Measurements from ENCODE around the gene SCGB1D1. TPM values are rescaled to one million over a fixed set of nuclear protein-coding genes. Genes with fewer than 3 reads are reported as not detected.

The SCGB1D1 gene
- polyA plus RNA-seq, 2 of the 4 experiments (the other 2 are of a cell fraction): not detected

DNA sequence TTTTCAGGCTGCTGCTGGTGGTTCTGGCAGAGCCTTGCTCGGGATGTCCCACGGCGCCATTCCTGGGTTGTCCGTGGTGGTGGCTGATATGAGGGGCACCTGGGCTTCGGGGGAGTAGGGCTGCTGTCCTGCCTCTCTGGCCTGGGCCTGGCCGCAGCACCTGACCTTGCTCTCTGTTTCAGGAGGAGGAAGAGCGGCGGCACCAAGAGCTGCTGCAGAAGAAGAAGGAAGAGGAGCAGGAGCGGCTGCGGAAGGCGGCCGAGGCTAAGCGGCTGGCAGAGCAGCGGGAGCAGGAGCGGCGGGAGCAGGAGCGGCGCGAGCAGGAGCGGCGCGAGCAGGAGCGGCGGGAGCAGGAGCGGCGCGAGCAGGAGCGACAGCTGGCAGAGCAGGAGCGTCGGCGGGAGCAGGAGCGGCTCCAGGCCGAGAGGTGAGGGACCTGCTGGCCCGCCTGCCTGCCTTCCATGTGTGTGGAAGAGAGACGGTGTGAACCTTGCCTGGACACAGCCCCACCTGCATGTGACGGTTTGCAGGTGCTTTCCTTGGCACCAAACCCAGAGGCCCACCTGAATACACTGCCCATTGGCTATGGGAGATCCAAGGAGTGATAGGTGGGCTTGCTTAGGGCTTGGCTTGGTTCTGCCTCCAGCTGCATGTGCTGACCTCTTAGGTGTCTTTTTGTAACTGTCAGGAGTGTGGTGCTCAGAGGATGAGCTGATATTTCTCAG is 43.4 kb upstream of the SCGB1D1 start:
- H3K4me1 ChIP-seq: no peaks in the 10 kb centered on the region
- ChIA-PET POLR2A (no interaction called here), CTCF (interaction anchor here (0.5 to 2.5 kb wide), 4 partner anchors 17 to 248 kb away, joined by 3 to 13 read pairs (median 4); no protein-coding TSS in a partner anchor)
- no peak overlapping the region for H3K4me2 ChIP-seq
- FAIRE-seq (no peak), DNase-seq (ENCODE audit: low read depth in 1 of 2, low spot score in 1 of 2) (no peak), ATAC-seq (no peak)
- no peak overlapping the region for H3K4me3 ChIP-seq
- TF ChIP-seq RARB (CRISPR knock-in tag; IDR thresholded peaks at IDR 0.05): no peak
- TF ChIP-seq SREBF2 (IDR thresholded peaks at IDR 0.05): no peak
- no peak for TF ChIP-seq ZNF302 (CRISPR knock-in tag; IDR thresholded peaks at IDR 0.05)
- 93% methylated on average over 31 of the region's 36 CpGs for WGBS (ENCODE audit: missing lambda C conversion rate)
- H3K27ac ChIP-seq: no peak overlapping the region
- no peaks in the 10 kb centered on the region for H3K9me3 ChIP-seq

DNA sequence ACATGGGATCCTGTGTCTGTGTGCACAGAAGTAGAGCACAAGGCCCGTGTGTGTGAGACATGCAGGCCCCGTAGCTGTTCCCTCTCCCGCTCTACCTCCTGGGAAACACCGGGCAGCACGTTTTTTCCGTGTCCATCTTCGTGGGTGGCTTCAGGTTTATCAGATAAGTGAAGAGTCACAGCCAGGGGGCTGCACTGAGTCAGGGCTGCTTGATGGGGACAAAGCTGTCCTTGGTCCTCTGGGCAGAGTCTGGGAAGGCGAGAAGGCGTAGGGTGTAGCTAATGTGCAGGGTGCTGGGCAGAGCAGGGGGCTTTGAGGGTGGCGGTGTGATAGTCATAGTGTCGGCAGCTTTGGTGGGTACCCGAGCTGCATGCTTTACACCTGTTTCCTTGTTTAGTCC is 42.5 kb upstream of the SCGB1D1 start:
- ChIA-PET POLR2A (no interaction called here), CTCF (interaction anchor here (0.9 to 2.5 kb wide), 2 partner anchors 23 to 249 kb away, joined by 3 to 13 read pairs; no protein-coding TSS in a partner anchor)
- H3K4me1 ChIP-seq: no peaks in the 10 kb centered on the region
- FAIRE-seq (no peak), ATAC-seq (no peak), DNase-seq (ENCODE audit: low read depth in 1 of 2, low spot score in 1 of 2) (no peak)
- 92% methylated on average over 12 of the region's 12 CpGs for WGBS (ENCODE audit: missing lambda C conversion rate)
- no peaks in the 10 kb centered on the region for H3K9me3 ChIP-seq
- H3K4me2 ChIP-seq: no peak overlapping the region
- no peak overlapping the region for H3K4me3 ChIP-seq
- TF ChIP-seq CBX8 (IDR thresholded peaks at IDR 0.05) (no peak), RFX5 (IDR thresholded peaks at IDR 0.05) (no peak), FOXS1 (CRISPR knock-in tag; IDR thresholded peaks at IDR 0.05) (no peak), SREBF2 (IDR thresholded peaks at IDR 0.05) (no peak), ESRRA (IDR thresholded peaks at IDR 0.05; ENCODE audit: borderline replicate concordance, low read length) (no peak), POLR2AphosphoS2 (conservative IDR thresholded peaks at IDR 0.05; ENCODE audit: low read length) (no peak), RCOR1 (IDR thresholded peaks at IDR 0.05; ENCODE audit: low read depth, low read length) (no peak), KDM1A (IDR thresholded peaks at IDR 0.05; ENCODE audit: low read depth) (no peak), ZNF302 (CRISPR knock-in tag; IDR thresholded peaks at IDR 0.05) (no peak), ZFP36 (IDR thresholded peaks at IDR 0.05; ENCODE audit: borderline replicate concordance, partially characterized antibody) (no peak), CEBPB (IDR thresholded peaks at IDR 0.05) (no peak), EHMT2 (IDR thresholded peaks at IDR 0.05; ENCODE audit: low read depth) (no peak), HEYL (CRISPR knock-in tag; IDR thresholded peaks at IDR 0.05) (no peak)
- TF ChIP-seq, protein P1, sequence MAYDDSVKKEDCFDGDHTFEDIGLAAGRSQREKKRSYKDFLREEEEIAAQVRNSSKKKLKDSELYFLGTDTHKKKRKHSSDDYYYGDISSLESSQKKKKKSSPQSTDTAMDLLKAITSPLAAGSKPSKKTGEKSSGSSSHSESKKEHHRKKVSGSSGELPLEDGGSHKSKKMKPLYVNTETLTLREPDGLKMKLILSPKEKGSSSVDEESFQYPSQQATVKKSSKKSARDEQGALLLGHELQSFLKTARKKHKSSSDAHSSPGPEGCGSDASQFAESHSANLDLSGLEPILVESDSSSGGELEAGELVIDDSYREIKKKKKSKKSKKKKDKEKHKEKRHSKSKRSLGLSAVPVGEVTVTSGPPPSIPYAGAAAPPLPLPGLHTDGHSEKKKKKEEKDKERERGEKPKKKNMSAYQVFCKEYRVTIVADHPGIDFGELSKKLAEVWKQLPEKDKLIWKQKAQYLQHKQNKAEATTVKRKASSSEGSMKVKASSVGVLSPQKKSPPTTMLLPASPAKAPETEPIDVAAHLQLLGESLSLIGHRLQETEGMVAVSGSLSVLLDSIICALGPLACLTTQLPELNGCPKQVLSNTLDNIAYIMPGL (CRISPR knock-in tag; IDR thresholded peaks at IDR 0.05; ENCODE audit: borderline replicate concordance): no peak
- TF ChIP-seq, protein P2, sequence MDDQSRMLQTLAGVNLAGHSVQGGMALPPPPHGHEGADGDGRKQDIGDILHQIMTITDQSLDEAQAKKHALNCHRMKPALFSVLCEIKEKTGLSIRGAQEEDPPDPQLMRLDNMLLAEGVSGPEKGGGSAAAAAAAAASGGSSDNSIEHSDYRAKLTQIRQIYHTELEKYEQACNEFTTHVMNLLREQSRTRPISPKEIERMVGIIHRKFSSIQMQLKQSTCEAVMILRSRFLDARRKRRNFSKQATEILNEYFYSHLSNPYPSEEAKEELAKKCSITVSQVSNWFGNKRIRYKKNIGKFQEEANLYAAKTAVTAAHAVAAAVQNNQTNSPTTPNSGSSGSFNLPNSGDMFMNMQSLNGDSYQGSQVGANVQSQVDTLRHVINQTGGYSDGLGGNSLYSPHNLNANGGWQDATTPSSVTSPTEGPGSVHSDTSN (IDR thresholded peaks at IDR 0.05): no peak
- TF ChIP-seq, protein P3, sequence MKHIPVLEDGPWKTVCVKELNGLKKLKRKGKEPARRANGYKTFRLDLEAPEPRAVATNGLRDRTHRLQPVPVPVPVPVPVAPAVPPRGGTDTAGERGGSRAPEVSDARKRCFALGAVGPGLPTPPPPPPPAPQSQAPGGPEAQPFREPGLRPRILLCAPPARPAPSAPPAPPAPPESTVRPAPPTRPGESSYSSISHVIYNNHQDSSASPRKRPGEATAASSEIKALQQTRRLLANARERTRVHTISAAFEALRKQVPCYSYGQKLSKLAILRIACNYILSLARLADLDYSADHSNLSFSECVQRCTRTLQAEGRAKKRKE (CRISPR knock-in tag; IDR thresholded peaks at IDR 0.05; ENCODE audit: low read depth): no peak
- H3K27ac ChIP-seq: no peak overlapping the region

DNA sequence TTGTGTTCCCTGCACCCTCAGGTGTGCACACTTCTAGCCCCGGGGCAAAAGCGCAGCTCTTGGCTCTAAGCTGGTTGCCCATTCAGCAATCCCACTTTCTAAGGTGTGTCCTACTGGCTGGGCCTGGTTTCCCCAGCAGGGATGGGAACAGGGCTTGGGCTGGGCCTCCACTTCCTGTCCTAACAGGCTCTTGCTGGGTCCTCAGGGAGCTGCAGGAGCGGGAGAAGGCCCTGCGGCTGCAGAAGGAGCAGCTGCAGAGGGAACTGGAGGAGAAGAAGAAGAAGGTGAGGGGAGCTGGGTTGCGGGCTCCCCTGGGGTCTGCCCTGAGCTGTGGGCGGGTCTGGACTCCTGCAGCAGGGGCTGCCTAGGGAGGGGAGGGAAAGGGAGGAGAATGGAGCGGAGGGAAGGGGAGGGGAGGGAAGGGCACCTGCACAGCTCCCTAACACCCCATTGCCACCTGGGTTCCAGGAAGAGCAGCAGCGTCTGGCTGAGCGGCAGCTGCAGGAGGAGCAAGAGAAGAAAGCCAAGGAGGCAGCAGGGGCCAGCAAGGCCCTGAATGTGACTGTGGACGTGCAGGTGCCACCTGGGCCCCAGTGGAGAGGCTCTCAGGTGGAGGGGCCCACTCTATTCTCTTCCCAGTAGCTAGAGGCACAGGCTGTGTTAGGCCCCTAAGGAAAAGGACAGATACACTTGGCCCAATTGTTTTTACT is 41.6 kb upstream of the SCGB1D1 start:
- H3K27ac ChIP-seq: no peak overlapping the region
- H3K4me2 ChIP-seq: no peak overlapping the region
- POLR2A ChIA-PET: no interaction called here
- CTCF ChIA-PET: interaction anchor here (0.7 to 2.5 kb wide), 4 partner anchors 10 to 23 kb away, joined by 3 to 13 read pairs (median 4); no protein-coding TSS in a partner anchor
- ATAC-seq (no peak), DNase-seq (ENCODE audit: low read depth in 1 of 2, low spot score in 1 of 2) (no peak), FAIRE-seq (no peak)
- H3K9me3 ChIP-seq: no peaks in the 10 kb centered on the region
- no peaks in the 10 kb centered on the region for H3K4me1 ChIP-seq
- 93% methylated on average over 10 of the region's 10 CpGs for WGBS (ENCODE audit: missing lambda C conversion rate)
- no peak overlapping the region for H3K4me3 ChIP-seq
- TF ChIP-seq, protein P2 (IDR thresholded peaks at IDR 0.05): no peak
